Stimulated activated CD8-positive, alpha-beta memory T cell treated with anti-CD3 and anti-CD28 coated beads, Interleukin-2, amount 100 ng/mL, for 48 hours (primary cell): ENCODE measurements around the gene MSI2.
A peak's percentile ranks its signal among the peaks of the same experiment; 100 is the strongest.
"Not testable (repeated sequence)": the region's sequence is repeated elsewhere in the genome, so short reads cannot be mapped to it uniquely, and the experiment has no call there.

Experiments used
- DNase-seq, 2 donors: peaks; one replicate each; pipeline ENCODE4 v3.0.0-alpha.2; 2020; ENCODE audit warnings: low read depth in 2 of 2

Gene MSI2

DNA sequence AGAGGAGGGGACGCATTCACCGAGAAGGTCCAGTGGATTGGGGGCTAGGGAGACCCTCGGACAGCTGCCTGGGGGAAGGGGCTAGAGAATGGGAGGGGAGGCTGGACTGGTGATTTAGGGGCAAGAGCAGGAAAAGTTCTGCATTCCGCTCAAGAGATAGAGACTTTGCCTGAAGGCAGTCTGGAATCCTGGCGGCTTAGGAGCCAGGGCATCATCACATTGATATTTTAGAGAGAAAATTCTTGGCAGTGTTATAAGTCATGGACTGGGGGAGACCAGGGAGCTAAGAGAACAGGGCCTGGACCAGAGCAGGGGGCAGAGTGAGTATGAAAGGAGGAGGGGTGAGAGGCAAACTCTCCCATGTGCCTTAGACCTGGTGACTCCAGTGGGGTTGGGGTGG is 35.8 kb downstream of the MSI2 start:
- DNase-seq = no peak

DNA sequence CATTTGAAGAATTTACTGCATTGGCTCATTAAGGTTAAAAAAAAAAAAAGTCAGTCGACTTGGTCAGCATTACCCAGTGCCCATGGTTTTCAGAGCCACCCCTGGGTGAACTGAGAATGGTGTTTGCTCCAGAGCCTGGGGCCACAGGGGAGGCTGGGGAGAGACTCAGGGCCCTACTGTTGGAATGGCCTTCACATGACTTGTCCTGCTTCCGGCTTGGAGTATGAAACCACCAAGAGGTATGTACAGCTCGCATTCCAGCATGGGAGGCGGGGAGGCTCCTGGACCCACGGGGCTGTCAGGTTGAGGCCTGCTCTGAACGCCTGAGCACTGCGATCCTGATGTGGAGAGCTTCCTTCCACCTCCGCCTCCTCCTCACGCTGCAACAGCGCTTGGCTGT is 36.8 kb downstream of the MSI2 start:
- no peak for DNase-seq

DNA sequence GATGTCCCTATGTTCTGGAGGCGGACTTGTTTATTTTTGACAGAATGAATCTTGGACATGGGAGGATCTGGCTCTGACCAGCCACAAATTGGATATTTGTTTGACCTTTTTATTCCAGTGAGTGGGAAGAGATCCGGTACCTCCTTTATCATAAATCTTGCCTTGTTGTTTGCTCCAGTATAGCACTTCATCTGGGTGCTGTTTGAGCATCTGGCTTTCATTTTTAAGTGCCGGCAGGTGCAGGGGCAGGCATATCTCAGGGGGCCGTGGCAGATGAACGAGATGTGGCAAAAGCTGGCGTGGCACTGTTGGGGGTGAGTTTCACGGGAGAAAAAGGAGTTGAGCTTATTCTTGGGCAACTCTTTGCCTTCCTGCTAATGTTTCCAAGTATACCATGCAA is 37.8 kb downstream of the MSI2 start:
- DNase-seq = no peak

DNA sequence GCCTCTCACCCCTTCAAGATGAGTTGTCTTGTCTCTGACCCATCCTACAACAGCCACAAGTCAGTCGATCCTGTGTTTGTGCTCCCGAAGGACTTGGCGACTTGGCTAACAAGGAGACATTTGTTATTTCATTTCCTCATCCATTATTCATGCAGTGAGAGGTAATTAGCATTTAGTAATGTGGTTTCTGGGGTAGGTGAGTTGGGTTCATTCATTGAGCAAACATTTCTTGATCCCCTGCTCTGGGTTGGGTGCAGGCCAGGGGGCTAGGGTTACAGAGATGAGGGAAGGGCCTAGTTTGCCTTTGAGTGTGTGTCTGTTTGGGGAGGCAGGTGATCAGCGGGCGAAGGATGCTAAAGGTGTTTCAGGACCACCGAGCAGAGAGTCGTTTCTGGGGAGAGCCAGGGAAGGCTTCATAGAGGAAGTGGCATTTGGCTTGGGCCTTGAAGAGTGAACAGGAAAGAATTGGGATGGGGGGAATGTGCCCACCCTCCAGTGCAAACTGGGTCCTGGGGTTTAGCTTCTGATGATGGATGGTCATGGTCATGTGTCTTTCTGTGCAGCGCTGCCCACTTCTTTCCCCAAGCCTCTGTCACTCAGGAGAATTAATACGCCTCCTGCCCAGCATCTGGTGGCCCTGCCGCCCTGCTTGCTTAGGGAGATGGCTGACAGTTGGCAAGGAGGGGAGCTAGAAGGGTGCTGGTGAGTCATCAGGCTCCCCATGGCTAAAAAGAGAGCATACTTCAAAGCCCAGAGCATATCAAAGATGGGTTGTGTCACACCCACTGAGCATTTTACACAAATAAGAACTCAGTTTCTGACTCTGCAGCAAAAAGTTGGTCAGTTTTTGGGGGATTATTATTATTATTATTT is 38.5 kb downstream of the MSI2 start:
- peak in 1 of 2 donors; percentile 11 for DNase-seq

DNA sequence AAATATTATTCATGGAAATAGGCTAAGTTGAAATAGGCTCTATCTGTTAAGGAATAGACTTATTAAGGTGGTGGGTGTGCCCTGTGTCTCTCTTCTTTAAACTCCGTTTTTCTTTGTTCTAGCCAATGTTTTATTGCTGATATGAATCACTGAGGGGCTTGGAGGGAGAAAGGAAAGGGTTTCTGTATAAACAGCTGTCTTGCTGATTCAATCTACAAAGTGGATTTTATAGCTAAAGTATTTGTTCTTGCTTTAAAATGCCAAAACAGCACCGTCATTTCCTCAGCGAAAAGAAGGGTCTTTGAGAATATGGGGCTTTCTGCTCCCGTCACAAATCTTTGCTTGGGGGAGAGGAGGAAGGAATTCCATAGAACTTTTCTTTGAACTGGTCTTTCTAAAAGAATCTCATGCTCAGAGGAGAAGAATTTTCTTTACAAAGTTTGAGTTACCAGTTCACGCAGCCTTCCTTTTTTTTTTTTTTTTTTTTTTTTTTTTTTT is 39.3 kb downstream of the MSI2 start:
- DNase-seq = no peak

DNA sequence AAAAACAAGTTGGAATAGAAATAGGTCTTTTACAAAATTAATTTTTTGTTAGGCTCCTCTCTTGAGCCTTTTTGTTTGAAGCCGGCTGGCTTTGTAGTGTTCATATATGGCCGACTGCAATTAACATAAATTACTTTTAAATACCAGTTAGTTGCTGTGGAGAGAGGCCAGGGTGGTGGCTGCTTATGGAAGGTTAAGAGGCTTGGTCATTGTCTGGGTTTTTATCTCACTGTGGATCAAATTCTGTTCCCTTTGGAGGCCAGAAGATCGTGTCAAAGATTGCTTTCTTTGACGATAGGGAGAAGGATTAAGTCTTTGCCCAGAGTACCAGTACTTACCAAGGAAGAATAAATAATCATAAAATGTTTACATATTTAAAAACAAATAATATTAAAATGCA is 39.9 kb downstream of the MSI2 start:
- no peak for DNase-seq

DNA sequence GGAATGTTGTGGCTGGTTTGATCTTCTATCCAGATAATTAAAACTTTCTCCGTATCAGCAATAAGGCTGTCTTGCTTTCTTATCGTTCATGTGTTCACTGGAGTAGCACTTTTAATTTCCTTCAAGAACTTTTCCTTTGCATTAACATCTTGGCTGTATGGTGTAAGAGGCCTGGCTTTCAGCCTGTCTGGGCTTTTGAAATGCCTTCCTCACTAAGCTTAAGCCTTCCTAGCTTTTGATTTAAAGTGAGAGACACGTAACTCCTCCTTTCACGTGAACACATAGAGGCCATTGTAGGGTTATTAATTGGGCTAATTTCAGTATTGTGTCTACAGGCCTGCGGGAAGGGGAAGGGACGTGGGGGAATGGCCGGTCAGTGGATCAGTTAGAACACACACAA is 42.9 kb downstream of the MSI2 start:
- DNase-seq = no peak

DNA sequence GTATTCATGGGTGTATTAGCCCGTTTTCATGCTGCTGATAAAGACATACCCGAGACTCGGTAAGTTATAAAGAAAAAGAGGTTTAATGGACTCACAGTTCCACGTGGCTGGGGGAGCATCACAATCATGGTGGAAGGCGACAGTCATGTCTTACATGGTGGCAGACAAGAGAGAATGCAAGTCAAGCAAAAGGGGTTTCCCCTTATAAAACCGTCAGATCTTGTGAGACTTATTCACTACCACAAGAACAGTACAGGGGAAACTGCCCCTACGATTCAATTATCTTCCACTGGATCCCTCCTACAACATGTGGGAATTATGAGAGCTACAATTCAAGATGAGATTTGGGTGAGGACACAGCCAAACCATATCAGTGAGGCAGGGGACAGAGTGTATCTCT is 44.3 kb downstream of the MSI2 start:
- not testable (repeated sequence) for DNase-seq

DNA sequence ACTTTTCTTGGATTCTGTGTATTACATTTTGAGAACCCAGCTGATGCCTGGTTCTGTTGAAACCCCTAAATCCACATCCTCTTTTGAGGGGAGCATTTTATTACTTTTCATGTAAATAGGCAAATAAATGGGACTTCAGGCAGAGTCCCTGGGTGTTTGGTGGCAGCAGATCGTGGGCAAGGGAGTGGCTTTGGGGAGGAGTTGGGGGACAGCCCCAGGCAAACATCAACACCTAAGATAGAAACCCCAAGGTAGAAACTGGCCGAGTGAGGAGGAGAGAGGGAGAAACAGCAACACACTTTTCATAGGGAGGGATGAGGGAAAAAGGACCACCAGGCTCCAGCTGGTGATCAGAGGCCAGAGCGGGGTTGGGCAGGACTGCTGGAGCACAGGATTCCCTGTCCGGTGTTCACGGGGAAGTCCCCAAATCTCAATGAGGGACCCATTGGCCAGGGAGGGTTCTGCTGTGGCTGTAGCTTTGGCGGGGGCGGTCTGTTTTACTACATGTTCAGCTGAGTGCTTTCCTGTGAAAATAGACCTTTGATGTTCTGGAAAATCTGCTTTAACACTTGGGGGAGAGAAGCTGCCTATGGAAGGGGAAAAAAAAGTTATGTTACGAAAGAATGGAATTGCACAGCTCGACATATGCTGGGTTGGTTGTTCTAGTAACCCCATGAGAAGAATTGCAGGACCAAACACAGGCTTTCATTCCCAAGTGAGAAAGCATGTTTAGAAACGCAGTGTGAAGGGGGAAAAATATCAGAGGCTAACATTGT is 46.6 kb downstream of the MSI2 start:
- DNase-seq = no peak

DNA sequence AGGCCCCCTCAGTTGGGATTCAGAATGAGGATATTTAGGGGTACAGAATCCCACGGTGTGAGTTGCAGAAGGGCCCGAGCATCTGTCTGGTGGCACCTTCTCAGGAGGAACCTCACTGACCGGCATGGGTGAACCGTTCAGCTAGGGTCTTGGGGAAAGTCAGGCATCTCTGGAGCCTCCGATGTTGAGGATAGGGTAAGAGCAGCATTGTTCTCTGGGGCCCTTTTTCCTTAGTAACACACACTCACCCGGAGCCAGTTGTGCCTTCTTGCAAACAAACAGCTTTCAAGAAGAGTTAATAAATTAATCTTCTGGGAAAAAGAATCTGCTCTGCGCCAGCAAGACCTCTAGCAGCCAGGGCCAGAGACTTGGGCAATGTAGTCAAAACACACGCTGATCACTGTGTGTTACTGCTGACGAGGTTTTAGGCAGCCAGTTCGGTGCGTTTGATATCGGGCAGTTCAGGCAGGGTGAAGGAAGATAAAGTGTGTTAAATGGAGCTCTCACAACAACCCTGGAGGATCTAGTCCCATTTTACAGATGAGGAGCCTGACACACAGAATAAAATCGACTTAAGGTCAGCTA is 48.9 kb downstream of the MSI2 start:
- DNase-seq = no peak

DNA sequence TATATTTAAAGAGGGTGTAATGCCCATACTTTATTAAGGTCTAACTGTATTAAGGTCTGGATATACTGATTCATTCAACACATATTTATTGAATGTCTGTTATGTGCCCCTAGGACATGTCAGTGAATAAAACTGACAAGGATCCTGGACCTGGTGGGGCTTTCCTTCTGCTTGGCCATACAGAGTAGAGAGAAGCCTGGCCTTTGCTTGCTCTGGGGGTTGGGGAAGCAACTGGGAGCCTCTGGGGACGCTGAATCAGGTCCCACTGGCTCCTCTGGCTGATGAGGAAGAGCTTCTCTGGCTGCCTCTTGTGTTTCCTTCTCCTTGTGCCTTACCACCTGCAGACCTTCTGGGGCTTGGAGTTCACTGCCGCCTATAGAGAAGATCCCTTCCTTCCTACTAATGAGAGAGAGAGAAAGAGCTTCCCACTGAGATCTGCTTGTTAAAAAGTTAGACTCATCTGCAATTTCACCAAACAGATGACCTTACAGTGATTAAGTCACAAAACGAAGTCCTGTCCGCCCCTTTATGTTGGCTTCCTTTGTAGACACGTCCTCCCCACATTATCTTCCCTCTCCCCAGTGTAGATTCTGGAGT is 49.7 kb downstream of the MSI2 start:
- DNase-seq = no peak

DNA sequence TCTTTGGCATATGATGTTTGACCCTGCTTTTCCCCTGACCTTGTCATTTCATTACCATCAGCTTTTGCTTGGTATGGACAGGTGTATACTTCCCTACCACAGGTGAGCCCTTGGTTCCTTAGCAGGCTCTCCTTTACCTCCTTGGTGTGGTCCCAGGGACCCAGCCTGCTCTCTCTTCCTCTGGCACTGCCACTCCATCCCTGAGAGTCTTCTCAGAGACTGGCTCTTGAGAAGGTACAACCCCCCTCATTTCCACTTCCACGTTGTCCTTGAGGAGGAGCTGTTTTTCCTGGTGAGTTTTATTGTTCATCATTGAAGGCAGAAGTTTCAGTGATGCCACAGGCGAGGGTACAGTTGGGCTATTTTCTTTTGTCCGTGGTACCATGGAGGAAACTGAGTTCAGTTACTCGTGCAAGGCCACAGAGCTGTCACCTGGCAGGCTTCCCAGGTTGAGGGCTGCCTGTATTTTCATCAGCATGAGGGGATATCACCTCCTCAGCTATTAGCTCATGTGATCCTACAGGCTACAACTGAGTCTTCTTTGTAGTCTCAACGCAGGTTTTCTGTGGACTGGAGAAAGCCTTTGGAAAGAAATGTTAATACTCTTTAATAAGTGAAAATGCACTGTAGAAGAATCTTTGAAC is 52.3 kb downstream of the MSI2 start:
- no peak for DNase-seq

DNA sequence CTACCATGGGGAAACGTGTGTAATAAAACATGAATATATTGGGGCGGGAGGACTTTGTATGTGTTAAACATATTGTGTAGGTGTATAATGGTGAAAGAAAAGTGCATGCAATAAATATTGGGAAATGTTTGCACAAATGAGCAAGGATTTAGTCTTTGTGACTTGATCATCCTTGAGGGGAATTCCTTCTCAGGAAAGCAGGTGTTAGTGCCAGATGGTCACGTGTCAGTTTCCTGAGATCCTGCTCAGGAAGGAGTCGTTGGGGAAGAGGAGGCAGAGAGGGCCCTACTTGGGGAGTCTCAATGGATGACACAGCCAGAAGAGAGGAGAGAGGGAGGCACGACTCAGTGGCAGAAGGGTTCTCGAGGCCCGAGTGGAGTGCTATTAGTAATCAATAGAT is 53.2 kb downstream of the MSI2 start:
- DNase-seq = no peak

DNA sequence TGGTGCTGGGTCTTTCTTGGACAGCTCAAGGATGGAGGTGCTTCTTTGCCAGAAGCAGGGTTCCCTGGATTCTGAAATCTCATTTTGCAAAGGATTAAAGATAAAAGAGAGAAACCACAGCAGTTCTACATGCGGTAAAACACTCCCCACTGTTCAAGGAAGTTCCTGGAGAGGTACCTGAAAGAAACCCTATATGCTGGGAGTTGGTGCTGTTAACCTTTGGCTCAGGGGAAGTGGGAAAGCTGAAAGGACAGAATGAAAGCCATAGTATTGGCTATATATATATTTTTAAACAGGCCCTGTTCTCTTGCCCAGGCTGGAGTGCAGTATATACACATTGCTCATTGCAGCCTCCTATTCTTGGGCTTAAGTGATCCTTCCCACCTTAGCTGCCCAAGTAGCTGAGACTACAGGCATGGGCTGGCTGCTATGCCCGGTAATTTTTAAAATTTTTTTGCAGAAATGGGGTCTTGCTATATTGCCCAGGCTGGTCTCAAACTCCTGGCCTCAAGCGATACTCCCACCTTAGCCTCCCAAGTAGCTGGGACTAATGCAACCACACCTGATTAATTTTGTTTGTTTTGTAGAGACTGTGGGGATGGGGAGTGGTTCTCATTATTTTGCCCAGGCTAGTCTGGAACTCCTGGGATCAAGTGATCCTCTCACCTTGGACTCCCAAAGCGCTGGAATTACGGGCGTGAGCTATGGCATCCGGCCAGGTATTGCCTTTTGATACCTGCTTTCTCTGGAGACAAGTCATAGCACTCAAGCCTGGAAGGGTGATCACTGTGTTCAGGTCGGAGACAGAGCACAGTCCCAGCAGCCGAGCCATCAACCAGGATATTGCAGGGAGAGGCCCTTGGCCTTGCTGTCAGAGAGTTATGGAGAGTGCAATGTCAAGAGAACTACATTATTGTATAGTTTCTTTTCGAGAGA is 55.2 kb downstream of the MSI2 start:
- no peak for DNase-seq

DNA sequence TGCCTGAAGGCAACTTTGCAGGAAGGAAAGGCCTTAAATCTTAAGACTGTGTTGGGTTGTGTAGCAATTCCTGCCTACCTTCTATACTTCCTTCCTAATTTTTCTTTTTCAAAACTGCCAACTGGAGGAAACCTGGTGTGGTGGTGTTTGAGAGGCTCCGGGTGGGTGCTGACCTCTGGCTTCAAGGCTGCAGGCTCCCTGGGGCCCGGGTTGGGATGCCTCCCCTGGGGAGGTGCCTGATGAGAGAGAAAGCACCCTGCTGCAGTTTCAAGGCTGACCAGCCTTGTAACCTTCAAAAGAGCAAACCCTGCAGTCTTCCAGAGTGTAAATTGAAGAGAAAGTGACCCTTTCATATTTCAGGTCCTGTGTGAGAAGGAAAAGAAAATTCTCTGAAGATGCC is 55.9 kb downstream of the MSI2 start:
- DNase-seq = no peak

DNA sequence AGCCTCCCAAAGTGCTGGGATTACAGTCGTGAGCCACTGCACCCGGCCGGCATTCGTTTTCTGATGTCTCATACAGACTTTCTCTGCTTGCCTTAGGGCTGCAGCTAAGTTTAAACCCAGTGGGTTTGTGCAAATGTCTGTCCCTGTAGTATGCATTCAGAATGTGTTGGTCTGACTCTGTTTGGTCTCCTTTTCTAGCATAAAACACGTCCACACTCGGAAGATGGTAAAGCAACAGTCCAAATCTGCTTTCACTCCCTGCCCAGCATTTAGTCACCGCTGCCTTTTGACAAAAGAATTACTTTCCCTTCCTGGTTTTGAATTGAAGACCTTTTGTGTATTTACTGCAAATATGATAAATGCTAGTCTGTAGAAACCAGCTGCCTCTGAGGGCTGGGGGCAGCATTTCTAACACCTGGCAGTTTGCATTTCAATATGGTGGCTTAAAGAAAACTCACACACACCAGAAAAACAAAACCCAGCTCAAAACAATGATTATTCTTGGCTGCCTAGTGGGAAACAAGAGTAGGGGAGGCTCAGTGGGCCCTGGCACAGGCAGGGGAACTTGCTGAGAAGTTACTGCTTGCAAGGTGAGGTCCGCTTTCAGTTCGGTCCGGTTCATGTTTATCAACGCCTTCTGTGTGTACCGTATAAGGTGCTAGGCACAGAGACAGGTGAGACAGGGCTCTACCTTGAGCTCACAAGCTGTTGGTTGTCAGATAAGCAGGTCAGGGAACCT is 56.9 kb downstream of the MSI2 start:
- no peak for DNase-seq

DNA sequence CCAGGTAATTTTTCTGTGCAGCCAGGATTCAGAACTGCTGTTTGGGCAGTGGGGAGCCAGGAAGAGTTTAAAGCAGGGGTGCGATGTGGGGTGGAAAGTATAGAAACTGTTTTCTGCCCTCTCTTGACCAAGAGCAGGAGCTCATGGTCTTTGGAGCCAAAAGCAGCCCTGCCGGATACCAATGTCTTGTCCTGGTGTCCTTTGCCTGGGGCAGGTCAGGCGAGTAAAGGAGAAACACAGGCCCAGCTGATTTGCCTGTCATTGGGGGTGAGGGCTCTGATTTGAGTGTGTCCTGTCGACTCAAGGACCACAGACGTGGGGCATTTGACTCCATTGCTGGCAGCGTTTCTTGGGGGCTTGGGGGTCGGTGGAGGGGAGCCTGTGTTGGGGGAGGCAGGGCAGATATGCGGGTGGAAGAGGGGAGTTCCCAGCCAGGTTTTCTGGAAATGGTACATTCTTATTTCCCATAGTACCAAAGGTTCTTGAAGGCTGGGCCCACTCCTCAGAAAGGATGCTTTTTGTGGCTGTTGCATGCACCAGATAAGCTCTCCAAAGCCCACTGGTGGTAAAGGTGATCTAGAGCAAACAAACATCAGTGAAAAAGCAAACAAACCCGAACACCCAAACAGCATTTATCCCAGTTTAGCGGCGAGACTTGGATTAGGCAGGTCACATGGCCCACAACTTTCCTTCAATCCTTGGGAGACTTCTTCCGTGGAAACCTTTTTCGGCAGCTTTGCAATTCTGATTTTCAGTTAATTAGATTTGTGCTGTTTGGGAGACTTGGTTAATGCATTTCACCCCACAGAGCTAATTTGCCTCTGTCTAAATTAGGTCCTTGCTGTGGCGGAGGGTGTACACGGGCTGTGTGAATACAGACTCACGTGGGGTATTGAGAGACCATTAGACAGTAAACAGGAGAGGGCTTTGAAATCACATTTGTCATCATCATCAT is 59.0 kb downstream of the MSI2 start:
- no peak for DNase-seq

DNA sequence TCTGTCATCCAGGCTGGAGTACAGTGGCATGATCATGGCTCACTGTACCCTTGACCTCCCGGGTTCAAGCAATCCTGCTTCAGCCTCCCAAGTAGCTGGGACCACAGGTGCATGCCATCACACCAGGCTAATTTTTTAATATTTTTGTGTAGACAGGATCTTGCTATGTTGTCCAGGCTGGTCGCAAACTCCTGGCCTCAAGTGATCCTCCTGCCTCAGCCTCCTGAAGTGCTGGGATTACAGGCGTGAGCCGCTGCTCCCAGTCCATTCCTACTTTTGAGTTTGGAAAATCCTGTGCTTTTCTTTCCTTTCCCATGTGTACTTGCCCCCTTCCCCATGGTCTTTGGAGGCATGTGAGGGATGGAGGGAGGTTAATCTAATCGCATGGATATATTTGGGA is 60.0 kb downstream of the MSI2 start:
- no peak for DNase-seq

DNA sequence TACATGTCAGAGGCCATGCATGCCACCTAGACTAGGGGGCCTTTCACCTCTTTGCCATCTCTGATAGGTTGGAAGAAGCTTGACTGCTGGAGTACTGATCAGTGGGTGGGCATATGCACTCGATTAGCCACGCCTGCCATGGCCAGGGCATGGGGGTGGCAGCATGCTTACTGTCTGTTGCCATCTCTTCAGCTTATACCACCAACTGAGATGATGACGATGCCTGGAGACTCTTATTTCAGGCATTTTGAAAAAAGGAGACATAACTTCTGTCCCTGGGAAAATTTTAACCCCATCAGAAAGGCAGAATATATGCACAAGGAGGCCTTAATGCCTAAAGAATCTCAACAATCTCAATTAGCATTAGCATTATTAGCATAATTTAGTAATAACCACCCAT is 60.8 kb downstream of the MSI2 start:
- no peak for DNase-seq
